ENCODE measurements around the gene PNRC1.
"Not testable (repeated sequence)": the region's sequence is repeated elsewhere in the genome, so short reads cannot be mapped to it uniquely, and the experiment has no call there.

The PNRC1 gene

GRCh38 chr6:89058627-89059026, 21.9 kb upstream of the PNRC1 start:
- in situ Hi-C loops (cut with MboI; ENCODE audit: low sequenced_read_pairs): no loop called here

- in situ Hi-C loops (cut with MboI; ENCODE audit: low sequenced_read_pairs): no loop called here
These were observed 21.3 kb upstream of the PNRC1 start for GRCh38 chr6:89059227-89059626.

- in situ Hi-C loops (cut with MboI; ENCODE audit: low sequenced_read_pairs): no loop called here
These were observed 16.7 kb upstream of the PNRC1 start for GRCh38 chr6:89063881-89064280.

- in situ Hi-C loops (cut with MboI; ENCODE audit: low sequenced_read_pairs): not testable (repeated sequence)
These were observed 15.6 kb upstream of the PNRC1 start for GRCh38 chr6:89064931-89065330.

GRCh38 chr6:89066121-89066520, 14.4 kb upstream of the PNRC1 start:
- in situ Hi-C loops (cut with MboI; ENCODE audit: low sequenced_read_pairs): not testable (repeated sequence)

- in situ Hi-C loops (cut with MboI; ENCODE audit: low sequenced_read_pairs): no loop called here
These were observed 13.5 kb upstream of the PNRC1 start for GRCh38 chr6:89066940-89067646.

- in situ Hi-C loops (cut with MboI; ENCODE audit: low sequenced_read_pairs): no loop called here
These were observed 12.8 kb upstream of the PNRC1 start for GRCh38 chr6:89067796-89068195.

- in situ Hi-C loops (cut with MboI; ENCODE audit: low sequenced_read_pairs): no loop called here
These were observed 11.9 kb upstream of the PNRC1 start for GRCh38 chr6:89068695-89069094.

- in situ Hi-C loops (cut with MboI; ENCODE audit: low sequenced_read_pairs): no loop called here
These were observed 10.9 kb upstream of the PNRC1 start for GRCh38 chr6:89069536-89070163.

GRCh38 chr6:89071036-89071435, 9.5 kb upstream of the PNRC1 start:
- in situ Hi-C loops (cut with MboI; ENCODE audit: low sequenced_read_pairs): no loop called here

- in situ Hi-C loops (cut with MboI; ENCODE audit: low sequenced_read_pairs): no loop called here
These were observed 7.4 kb upstream of the PNRC1 start for GRCh38 chr6:89073014-89073620.

- in situ Hi-C loops (cut with MboI; ENCODE audit: low sequenced_read_pairs): no loop called here
These were observed 6.7 kb upstream of the PNRC1 start for GRCh38 chr6:89073840-89074239.

GRCh38 chr6:89079511-89080234, 878 bp upstream of the PNRC1 start:
- in situ Hi-C loops (cut with MboI; ENCODE audit: low sequenced_read_pairs): no loop called here

- in situ Hi-C loops (cut with MboI; ENCODE audit: low sequenced_read_pairs): no loop called here
These were observed 525 bp downstream of the PNRC1 start for GRCh38 chr6:89081129-89081422.

- in situ Hi-C loops (cut with MboI; ENCODE audit: low sequenced_read_pairs): no loop called here
These were observed 1.1 kb downstream of the PNRC1 start for GRCh38 chr6:89081423-89082322.

- in situ Hi-C loops (cut with MboI; ENCODE audit: low sequenced_read_pairs): no loop called here
These were observed 1.9 kb downstream of the PNRC1 start for GRCh38 chr6:89082486-89082891.

- in situ Hi-C loops (cut with MboI; ENCODE audit: low sequenced_read_pairs): no loop called here
These were observed 4.0 kb downstream of the PNRC1 start for GRCh38 chr6:89084542-89084941.

GRCh38 chr6:89084954-89085353, 4.4 kb downstream of the PNRC1 start:
- in situ Hi-C loops (cut with MboI; ENCODE audit: low sequenced_read_pairs): no loop called here

GRCh38 chr6:89085409-89086205, 5.1 kb downstream of the PNRC1 start:
- in situ Hi-C loops (cut with MboI; ENCODE audit: low sequenced_read_pairs): no loop called here

- in situ Hi-C loops (cut with MboI; ENCODE audit: low sequenced_read_pairs): no loop called here
These were observed 7.3 kb downstream of the PNRC1 start for GRCh38 chr6:89087881-89088280.

Measured in HL-60/S4 treated with phorbol 12-myristate 13-acetate at 8.2 ng/mL for 4 days and 3 days (cell line).